A673 (cell line): ENCODE results near the gene OR4C13. TPM values are rescaled to one million over a fixed set of nuclear protein-coding genes. Genes with fewer than 3 reads are reported as not detected.

Experiments
- BruUV-seq: library from RNA; stranded (reverse); fragments of 400-500 nt; replicated peaks from 2 replicates; lab custom pipeline; 2021; lab: Mats Ljungman, UMichigan
- CTCF ChIA-PET: fragments of 300-600 bp; sonication (Branson Sonifier 250); formaldehyde crosslinking; loops from one replicate; lab custom pipeline; 2022; ENCODE audit warnings: antibody characterized with exemption; lab: Charles Lee
- POLR2A ChIA-PET: fragments of 300-600 bp; sonication (Branson Sonifier 250); formaldehyde crosslinking; loops from one replicate; lab custom pipeline; 2022; ENCODE audit warnings: antibody characterized with exemption; ENCODE audit not compliant: low non-redundant PET; lab: Charles Lee
- DNase-seq: peaks from one replicate; pipeline ENCODE4 v3.0.0-alpha.2; 2015; ENCODE audit warnings: low spot score
- H3K27ac ChIP-seq: fragments of 200-600 bp; sonication (generic); 2 replicates; pipeline ENCODE4 v1.5.1; 2016; ENCODE audit warnings: mixed run types, low read depth, mild to moderate bottlenecking, mixed read lengths, antibody characterized with exemption, low read length; ENCODE audit not compliant: poor library complexity, severe bottlenecking
- H3K27me3 ChIP-seq: fragments of 200-600 bp; sonication (generic); replicated peaks from 2 replicates; pipeline ENCODE4 v1.6.1; 2017; ENCODE audit warnings: mixed run types, low read depth, mild to moderate bottlenecking, mixed read lengths, antibody characterized with exemption, low read length; ENCODE audit not compliant: insufficient read depth, poor library complexity
- H3K36me3 ChIP-seq: fragments of 200-600 bp; sonication (generic); 2 replicates; pipeline ENCODE4 v1.6.1; 2016; ENCODE audit warnings: mixed run types, mild to moderate bottlenecking, mixed read lengths, antibody characterized with exemption, low read length; ENCODE audit not compliant: insufficient read depth, poor library complexity, severe bottlenecking
- H3K4me1 ChIP-seq: fragments of 200-600 bp; sonication (generic); 2 replicates; pipeline ENCODE4 v1.6.1; 2017; ENCODE audit warnings: mixed run types, mild to moderate bottlenecking, mixed read lengths, antibody characterized with exemption, low read length; ENCODE audit not compliant: insufficient read depth, poor library complexity, severe bottlenecking
- H3K4me3 ChIP-seq: fragments of 200-600 bp; sonication (generic); 2 replicates; pipeline ENCODE4 v1.5.1; 2016; ENCODE audit warnings: low read depth, mixed run types, mild to moderate bottlenecking, mixed read lengths, low read length; ENCODE audit not compliant: poor library complexity, severe bottlenecking
- H3K9me3 ChIP-seq: fragments of 200-600 bp; sonication (generic); 2 replicates; pipeline ENCODE4 v1.6.1; 2016; ENCODE audit warnings: mixed run types, low read depth, mild to moderate bottlenecking, mixed read lengths, antibody characterized with exemption, low read length; ENCODE audit not compliant: poor library complexity, severe bottlenecking
- CTCF ChIP-seq: fragments of 300-800, 200-600 bp; sonication (generic); conservative IDR thresholded peaks from 2 replicates; pipeline ENCODE4 v1.5.1; 2017; ENCODE audit warnings: low read depth, mild to moderate bottlenecking, antibody characterized with exemption, low read length, moderate library complexity, mixed read lengths
- EZH2 ChIP-seq: fragments of 200-600 bp; sonication (generic); IDR thresholded peaks from 2 replicates; pipeline ENCODE4 v1.6.1; 2017; ENCODE audit warnings: borderline replicate concordance, low read depth, mild to moderate bottlenecking, mixed read lengths, antibody characterized with exemption, low read length; ENCODE audit not compliant: poor library complexity, severe bottlenecking
- intact Hi-C: fragments of 100-400 bp; cut with micrococcal nuclease; formaldehyde crosslinking; loops from one replicate; pipeline ENCODE4 v1.10.0; 2022; ENCODE audit not compliant: unreplicated experiment
- total RNA-seq: library from RNA; stranded (reverse); gene quantifications from 2 replicates; pipeline ENCODE4 v1.2.3, GENCODE V29; 2021

The OR4C13 gene
- total RNA-seq, 1 experiment from 2014 or later, result not detected

GRCh38 chr11:49995565-49995964 is 43.4 kb downstream of the OR4C13 start:
- POLR2A ChIA-PET, result interaction anchor here (0.6 kb wide), 1 partner anchor 10 kb away, joined by 7 read pairs; no protein-coding TSS in a partner anchor
- intact Hi-C loops, result loop anchor here (2.0 to 10.0 kb wide), 8 partner anchors 431 to 1881 kb away; partner anchors contain the start of genes OR4B1 and OR4S1

More at GRCh38 chr11:49995565-49995964, 43.4 kb downstream of the OR4C13 start:
- H3K27me3 ChIP-seq, result no peaks in the 10 kb centered on the region
- H3K4me1 ChIP-seq, result no peaks in the 10 kb centered on the region
- no peak overlapping the region for H3K27ac ChIP-seq
- peak; percentile 96 for DNase-seq
- peaks cover 16% of the 10 kb centered on the region for H3K9me3 ChIP-seq
- CTCF ChIA-PET, result interaction anchor here (0.6 to 0.9 kb wide), 4 partner anchors 14 to 1822 kb away, joined by 3 to 6 read pairs (median 4); no protein-coding TSS in a partner anchor
- BruUV-seq, result no TSS peak
- H3K36me3 ChIP-seq, result no peaks in the 10 kb centered on the region
- no peak overlapping the region for H3K4me3 ChIP-seq
- no peak for TF ChIP-seq EZH2
- peak; percentile 95 for TF ChIP-seq CTCF

Other genes starting within 250 kb of the OR4C13 start
- gene OR4C12, start 30.1 kb downstream of the OR4C13 start, total RNA-seq, result not detected in 2 replicates
- not detected in 2 replicates for gene OR4C45, start 80.5 kb downstream of the OR4C13 start, total RNA-seq